Activated CD8-positive, alpha-beta memory T cell treated with anti-CD3 and anti-CD28 coated beads, Interleukin-2, amount 50 U/mL, for 4 hours (primary cell): ENCODE measurements around the gene MSH4.
"Not testable (repeated sequence)": the region's sequence is repeated elsewhere in the genome, so short reads cannot be mapped to it uniquely, and the experiment has no call there.

Source experiments
- DNase-seq: peaks from one replicate; pipeline ENCODE4 v3.0.0-alpha.2; 2020

Gene MSH4

GRCh38 chr1:75796376-75797272 is at the start of gene MSH4:
MSH4 (plus strand) TSS chr1:75796882; CDS start chr1:75796986, 104 bp downstream.
- DNase-seq: no peak

- DNase-seq: not testable (repeated sequence)
Observed at GRCh38 chr1:75757210-75757609, 39.5 kb upstream of the MSH4 start.

DNA sequence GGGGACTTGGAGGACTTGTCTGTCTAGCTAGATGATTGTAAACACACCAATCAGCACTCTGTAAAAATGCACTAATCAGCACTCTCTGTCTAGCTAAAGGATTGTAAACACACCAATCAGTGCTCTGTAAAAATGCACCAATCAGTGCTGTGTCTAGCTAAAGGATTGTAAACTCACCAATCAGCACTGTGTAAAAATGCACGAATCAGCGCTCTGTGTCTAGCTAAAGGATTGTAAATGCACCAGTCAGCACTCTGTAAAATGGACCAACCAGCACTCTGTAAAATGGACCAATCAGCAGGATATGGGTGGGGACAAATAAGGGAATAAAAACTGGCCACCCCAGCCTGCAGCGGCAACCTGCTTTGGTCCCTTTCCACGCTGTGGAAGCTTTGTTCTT is 38.1 kb upstream of the MSH4 start:
- DNase-seq: not testable (repeated sequence)

DNA sequence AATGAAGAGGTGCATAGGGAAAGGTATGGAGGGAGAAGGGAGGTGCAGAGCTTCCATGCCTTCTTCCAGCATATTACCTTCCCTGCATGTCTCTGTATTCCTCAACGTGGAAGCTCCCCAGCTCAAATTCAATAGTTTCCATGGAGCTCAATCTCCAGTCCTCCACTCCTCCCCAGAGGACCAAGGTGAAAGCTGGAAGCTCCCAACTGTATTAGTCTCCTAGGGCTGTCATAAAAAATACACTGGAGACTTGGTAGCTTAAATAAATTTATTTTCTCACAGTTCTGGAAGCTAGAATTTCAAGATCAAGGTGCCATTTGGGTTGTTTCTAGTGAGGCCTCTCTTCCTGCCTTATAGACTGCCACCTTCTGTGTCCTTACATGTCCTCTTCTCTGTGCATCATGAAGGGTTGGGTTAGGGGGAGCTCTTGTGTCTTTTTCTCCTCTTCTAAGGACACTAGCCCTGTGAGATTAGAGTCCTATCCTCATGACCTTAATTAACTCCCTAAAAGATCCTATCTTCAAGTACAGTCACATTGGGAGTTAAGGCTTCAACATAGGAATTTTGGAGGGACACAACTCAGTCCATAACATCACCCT is 32.5 kb upstream of the MSH4 start:
- DNase-seq: no peak

DNA sequence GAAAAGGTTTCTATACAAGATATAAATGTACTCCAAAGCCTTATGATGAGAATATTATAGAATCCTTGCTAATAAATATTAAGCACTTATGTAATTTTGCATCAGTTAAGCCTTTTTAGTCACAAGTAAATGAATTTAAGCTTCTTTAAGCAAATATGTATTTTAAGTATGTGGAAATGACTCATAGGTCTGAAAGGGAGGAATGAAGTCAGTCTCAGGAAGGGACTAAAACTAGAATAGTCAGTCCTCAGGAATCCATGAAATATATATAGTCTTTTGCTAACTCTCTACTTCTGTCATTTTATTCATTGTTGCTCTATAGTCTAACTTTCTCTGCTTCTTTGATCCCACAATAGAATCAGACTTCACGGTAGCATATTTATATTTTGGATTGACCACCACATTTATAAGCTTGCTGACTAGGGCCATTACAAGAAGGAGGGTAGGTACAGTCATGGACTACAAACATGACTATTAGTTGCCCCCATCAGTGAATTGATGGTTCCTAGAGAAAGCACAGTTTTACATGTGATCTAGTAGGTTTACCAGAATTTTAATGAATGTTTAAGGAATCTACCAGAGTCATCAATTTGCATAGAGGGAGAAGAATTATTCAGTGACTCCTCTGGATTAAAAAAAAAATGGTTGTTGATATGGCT is 30.9 kb upstream of the MSH4 start:
- DNase-seq: no peak

DNA sequence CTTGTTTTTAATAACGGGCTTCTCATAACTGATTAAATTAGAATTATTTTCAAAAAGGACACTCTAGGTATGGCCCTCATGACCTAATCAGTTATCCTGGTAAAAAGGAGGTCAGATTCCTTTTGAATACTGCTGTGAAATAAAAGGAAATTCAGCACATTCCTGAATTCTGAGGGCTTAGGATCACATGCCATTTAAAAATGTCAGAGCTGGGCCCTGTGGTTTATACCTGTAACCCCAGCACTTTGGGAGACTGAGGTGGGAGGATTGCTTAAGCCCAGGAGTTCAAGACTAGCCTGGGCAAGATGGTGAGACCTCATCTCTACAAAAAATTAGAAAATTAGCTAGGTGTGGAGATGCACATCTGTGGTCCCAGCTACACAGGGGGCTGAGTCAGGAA is 28.7 kb upstream of the MSH4 start:
- no peak for DNase-seq

GRCh38 chr1:75770761-75771160 is 25.9 kb upstream of the MSH4 start:
- no peak for DNase-seq

DNA sequence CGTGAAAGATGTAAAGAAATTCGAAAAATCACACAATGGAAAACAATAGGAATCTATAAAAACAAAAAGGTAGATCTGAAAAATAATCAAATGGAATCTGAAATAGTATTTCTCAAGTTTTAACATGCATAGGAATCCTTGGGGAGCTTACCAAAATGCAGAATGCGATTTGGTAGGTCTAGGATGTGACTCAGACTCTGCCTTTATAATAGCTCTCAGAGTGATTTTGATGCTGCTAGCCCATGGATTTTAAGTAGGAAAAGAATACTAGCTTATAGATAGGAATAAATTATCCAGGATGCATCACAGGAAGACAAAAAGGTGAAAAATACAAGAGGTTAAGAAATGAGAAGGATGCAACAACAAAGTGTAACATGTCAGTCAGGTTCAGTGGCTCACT is 24.7 kb upstream of the MSH4 start:
- no peak for DNase-seq

- DNase-seq: not testable (repeated sequence)
Observed at GRCh38 chr1:75777812-75778211, 18.9 kb upstream of the MSH4 start.

GRCh38 chr1:75778694-75779093 is 18.0 kb upstream of the MSH4 start:
- DNase-seq: not testable (repeated sequence)

- not testable (repeated sequence) for DNase-seq
Observed at GRCh38 chr1:75780183-75780582, 16.5 kb upstream of the MSH4 start.

DNA sequence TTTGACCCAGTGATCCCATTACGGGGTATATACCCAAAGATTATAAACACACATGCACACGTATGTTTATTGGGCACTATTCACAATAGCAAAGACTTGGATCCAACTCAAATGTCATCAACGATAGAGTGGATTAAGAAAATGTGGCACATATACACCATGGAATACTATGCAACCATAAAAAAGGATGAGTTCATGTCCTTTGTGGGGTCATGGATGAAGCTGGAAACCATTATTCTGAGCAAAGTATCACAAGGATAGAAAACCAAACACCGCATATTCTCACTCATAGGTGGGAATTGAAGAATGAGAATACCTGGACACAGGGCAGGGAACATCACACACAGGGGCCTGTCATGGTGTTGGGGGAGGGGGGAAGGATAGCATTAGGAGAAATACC is 12.8 kb upstream of the MSH4 start:
- not testable (repeated sequence) for DNase-seq

DNA sequence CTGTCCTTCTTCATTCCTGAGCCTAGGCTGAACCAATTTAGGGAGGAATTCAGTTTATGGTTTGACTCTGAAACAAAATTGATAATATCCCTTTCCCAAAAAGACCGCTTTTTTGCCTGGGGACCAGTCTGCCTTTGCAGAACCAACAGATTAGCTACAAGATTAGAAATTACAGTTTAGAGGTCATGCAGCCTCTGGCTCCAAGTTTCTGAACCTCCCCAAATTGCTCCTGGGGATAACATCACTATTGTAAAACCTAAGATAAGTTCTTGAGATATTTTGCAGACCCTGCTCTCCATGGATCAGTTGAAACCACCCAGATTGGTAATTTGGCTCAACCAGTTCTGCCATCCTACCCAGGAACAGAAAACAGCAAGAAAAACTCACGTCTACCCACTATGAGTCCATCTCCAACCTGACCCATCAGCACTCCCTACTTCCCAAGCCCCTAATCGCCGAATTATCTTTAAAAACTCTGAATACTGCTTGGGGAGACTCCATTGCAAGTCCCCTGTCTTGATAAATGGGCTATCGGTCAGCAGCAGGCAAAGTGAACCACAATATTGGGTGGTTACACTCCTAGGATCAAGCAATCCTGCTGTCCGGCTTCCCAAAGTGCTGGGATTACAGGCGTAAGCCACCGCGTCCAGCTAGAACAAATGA is 11.2 kb upstream of the MSH4 start:
- no peak for DNase-seq

- DNase-seq: peak; percentile 93
Observed at GRCh38 chr1:75785983-75786853, 10.5 kb upstream of the MSH4 start, which contains the start of gene RABGGTB. RABGGTB (plus strand) TSS chr1:75786256; CDS start chr1:75786272, 16 bp downstream.

GRCh38 chr1:75786901-75787493 is 9.7 kb upstream of the MSH4 start:
- DNase-seq: no peak

GRCh38 chr1:75787524-75787923 is 9.2 kb upstream of the MSH4 start:
- no peak for DNase-seq

GRCh38 chr1:75789988-75790387 is 6.7 kb upstream of the MSH4 start:
- DNase-seq: no peak

DNA sequence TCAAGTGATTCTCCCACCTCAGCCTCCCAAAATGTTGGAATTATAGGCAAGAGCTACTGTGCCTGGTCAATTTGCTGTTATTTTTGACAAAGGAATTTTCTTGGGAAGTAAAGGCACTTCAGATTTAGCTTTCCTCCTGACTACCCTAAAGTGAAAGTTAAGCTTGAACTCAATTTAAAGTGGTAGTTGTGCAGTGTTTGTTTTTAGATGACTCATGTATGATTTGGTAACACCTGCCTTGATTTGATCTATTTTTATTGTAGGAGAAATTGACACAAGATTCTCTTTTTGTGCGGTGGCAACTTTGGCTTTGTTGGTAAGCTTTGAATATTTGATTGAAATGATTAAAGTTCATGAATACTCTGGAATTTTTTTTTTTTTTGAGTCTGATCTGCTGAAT is 5.7 kb upstream of the MSH4 start:
- no peak for DNase-seq

- DNase-seq: no peak
Observed at GRCh38 chr1:75792091-75792490, 4.6 kb upstream of the MSH4 start.

- DNase-seq: no peak
Observed at GRCh38 chr1:75794382-75794781, 2.3 kb upstream of the MSH4 start.

DNA sequence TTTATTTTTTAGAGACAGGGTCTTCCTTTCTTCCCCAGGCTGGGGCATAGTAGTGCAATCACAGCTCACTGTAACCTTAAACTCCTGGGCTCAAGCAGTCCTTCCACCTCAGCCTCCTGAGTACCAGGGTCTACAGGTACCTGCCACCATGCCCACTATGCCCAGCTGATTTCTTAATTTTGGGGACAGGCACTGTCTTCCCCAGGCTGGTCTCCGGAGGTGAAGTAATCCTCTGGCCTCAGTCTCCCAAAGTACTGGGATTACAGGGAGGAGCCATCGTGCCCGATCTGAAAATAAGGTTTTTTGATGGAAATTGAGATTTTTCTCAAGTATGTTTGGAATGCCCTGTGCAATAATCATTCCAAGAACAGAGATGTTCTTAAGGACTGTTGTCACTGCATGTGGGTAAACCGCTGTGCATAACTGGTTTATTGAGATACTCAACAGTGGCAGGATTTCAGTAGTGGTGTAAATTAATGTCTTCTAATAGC is 934 bp upstream of the MSH4 start:
- DNase-seq: no peak

DNA sequence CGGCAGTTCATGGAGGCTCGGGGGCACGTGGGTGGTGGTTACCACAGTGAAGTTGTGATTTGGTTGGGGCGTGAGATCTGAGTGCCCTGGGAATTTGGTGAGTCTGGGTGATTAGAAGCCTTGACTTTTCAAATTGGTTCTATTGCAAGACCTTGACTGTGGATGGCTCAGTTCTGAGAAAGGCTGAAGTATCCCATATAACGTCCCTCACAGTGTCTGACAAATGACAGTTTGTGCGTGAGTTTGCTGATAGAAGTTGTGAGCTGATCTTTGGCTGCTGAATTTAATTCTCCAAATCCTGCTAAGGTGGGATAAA is 549 bp downstream of the MSH4 start:
- no peak for DNase-seq
